ENCODE data around the gene PAPPA. TPM values are rescaled to one million over a fixed set of nuclear protein-coding genes. Genes with fewer than 3 reads are reported as not detected.

PAPPA gene
- total and polyA plus RNA-seq, 2 of the 8 experiments (the other 6 are each of a cell fraction or from before 2014, with no cell fraction given): 0.18 to 0.63 TPM

- TF ChIP-seq CTCF (IDR thresholded peaks at IDR 0.05; ENCODE audit: control extremely low read depth in 1 of 3, insufficient read depth in 1 of 3, low read depth in 1 of 3, low read length in 3 of 3) (no peak), CBX8 (IDR thresholded peaks at IDR 0.05; ENCODE audit: borderline replicate concordance, low read depth, low read length) (no peak), HDAC2 (IDR thresholded peaks at IDR 0.05; ENCODE audit: borderline replicate concordance in 1 of 2, low read depth in 2 of 2, low read length in 2 of 2) (no peak)
These were observed 230.3 kb downstream of the PAPPA start (continued) for GRCh38 chr9:116383936-116384335.

Measured in H1 (cell line).